NCI-H146 (cell line): ENCODE data around the gene LRMDA.

Experiments
- DNase-seq: peaks from one replicate; lab custom pipeline; 2025; lab: John Stamatoyannopoulos, UW

The LRMDA gene

GRCh38 chr10:75925999-75926398 lies 494.6 kb downstream of the LRMDA start:
- no peak for DNase-seq

DNA sequence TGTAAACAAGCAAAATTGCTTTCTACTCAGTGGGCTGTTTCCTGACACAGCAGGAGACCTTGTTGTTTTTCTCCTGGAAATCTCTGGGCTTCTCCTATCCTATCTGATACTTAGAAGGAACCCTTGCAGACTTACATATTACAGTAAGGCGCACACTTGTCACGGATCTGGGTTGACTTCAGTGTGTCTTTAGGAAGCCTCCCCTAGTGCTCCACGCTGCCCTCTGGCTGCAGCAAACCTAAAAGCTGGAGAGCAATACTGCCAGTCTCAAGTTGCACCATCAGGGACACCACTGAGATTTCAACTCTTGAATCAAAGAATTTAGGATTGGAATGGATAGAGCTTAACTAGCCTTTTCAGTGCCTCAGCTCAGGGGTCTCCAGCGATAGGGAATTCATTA lies 495.3 kb downstream of the LRMDA start:
- peak; percentile 67 for DNase-seq

- DNase-seq, result no peak
Measured at GRCh38 chr10:75928231-75928630, 496.8 kb downstream of the LRMDA start.

DNA sequence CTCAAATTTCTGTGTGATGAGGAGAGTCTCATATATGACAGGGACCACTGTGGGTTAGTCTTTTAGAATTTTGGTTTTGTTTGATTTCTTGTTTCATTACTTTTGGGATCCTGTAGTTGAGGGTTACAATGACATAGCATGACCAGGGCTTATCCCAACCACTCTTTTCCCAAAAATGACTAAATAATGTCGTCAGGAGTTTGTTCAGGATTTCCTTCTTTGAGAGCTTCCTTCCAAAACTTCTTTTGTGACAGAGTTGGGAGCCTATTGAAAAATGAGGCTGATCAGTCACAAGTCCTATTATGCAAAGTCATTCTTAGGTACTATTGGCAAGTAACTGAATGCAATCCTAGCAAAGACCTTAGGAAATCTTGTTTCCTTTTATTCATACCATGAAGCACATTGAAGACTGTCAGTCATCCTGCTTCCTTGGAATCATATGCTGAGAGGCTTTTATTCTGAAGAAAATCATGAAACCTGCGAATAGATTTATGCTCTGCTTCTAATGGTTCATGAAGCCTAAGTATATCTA lies 498.3 kb downstream of the LRMDA start:
- no peak for DNase-seq

- DNase-seq, result no peak
Measured at GRCh38 chr10:75932921-75933320, 501.5 kb downstream of the LRMDA start.

GRCh38 chr10:75935240-75935639 lies 503.8 kb downstream of the LRMDA start:
- peak; percentile 29 for DNase-seq

DNA sequence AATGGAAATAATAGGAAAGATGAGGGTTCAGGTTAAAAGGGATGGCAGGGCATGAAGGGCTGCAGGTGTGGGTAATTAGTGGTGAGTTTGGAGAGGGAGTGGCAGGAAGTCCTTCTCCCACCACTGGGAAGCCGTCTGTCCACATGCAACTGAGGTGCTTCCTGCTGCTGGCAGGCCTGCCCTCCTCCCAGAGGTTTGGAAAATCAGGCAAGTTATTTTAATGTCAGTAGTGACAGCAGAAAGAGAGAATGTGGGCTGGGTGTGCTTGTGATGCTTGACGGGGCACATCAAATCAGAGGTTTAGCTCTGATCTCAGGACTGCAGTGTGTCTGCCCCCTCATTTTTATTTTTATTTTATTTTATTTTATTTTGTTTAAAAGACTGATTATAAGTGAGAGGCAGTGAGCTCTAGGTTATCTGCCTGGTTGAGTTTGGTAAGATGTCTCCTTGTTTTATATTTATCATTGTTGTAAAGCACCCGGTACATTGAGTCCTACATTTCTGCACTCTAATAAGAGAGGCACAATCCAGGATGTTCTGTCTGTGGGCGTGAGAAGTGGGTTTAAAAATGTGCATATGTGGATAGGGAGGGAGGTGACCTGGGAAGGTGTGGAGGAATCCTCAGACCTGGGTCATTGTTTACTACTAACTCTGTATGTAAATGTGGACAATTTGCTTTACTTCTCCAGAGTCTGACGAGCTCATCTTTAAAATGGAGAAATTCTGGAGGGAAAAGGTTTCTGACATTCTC lies 504.4 kb downstream of the LRMDA start:
- DNase-seq, result peak; percentile 56

DNA sequence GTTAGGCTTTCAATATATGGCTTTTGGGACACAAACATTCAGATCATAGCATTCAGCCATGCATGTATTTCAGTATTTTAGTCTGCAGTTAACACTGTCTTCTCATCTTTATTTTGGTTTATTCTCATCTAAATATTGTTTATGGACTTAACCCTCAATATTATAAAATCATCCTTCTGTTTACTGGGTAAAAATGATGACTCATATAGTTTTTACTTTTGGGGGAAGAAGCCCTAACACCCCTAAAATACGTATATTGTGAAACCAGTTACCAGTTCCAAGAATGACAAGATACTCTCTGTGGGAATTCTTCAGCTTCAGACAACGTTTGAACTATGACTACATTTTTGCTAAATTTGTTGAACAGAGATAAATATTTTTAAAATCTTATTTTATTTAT lies 505.4 kb downstream of the LRMDA start:
- DNase-seq, result no peak

- DNase-seq, result peak; percentile 10
Measured at GRCh38 chr10:75937823-75938222, 506.4 kb downstream of the LRMDA start.

GRCh38 chr10:75938380-75939122 lies 507.1 kb downstream of the LRMDA start:
- peak; percentile 78 for DNase-seq

GRCh38 chr10:75939541-75939940 lies 508.1 kb downstream of the LRMDA start:
- DNase-seq, result no peak

DNA sequence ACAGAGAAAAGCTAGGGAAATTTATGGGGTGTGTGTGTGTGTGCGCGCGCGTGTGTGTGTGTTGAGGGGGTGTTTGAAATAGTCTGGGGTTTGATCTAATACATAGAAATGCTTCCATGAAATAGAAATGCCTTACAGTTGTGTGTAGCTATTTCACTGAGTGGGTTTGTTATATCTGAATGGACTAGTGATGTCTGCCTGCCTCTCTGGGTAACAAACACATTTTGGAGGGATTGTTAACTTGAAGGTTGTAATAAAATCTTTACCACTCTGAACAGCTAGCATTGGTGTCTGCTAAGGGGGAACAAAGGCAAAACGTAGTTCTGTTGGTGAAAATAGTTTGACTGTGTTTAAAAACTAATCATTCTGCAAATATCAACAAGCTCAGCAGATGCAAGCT lies 509.3 kb downstream of the LRMDA start:
- DNase-seq, result no peak

DNA sequence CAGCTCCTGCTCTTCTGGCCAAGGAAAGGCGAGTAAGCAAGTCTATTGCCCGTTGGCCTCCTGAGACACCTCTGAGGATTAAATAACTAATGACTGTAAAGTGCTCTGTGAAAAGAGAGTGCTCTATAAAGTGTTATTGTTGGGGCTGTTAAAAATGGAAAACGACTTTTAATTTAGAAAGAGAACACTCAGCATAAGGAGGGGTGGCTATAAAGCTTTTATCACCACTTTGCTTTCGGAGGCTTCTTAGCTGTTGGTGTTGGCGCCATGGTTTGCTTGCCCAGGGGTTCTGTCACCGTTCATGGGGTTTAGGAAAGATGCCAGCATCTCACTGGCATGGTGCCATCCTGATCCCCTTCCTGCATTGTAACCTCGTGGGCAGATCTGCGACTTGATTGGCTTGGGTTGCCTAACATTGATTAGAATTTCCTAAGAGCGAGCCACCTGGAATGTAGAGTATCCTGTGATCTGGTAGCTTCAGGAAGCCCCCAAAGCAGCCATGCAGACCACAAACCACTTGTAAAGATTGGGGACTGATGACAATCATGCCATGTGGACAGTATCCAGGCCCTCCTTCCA lies 509.9 kb downstream of the LRMDA start:
- DNase-seq, result peak; percentile 4

DNA sequence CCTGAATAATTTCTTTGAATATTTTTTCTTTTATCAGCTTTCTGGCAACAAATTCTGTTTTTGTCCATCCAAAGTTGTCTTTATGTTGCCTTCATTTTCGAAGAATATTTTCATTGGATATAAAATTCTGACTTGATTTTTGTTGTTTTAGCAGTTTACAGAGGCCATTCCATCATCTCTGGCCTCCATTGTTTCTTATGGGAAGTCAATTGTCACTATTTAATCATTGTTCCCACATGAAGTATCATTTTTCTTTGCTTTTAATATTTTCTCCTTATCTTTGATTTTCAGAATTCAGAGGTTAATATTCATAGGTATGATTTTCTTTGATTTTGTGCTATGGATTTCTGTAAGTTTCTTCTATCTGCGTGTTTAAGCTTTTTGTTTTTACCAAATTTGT lies 512.6 kb downstream of the LRMDA start:
- no peak for DNase-seq

GRCh38 chr10:75948583-75948982 lies 517.2 kb downstream of the LRMDA start:
- DNase-seq, result no peak

- no peak for DNase-seq
Measured at GRCh38 chr10:75950307-75950706, 518.9 kb downstream of the LRMDA start.

- no peak for DNase-seq
Measured at GRCh38 chr10:75950997-75951589, 519.7 kb downstream of the LRMDA start.

- DNase-seq, result peak; percentile 39
Measured at GRCh38 chr10:75951627-75952026, 520.2 kb downstream of the LRMDA start.

DNA sequence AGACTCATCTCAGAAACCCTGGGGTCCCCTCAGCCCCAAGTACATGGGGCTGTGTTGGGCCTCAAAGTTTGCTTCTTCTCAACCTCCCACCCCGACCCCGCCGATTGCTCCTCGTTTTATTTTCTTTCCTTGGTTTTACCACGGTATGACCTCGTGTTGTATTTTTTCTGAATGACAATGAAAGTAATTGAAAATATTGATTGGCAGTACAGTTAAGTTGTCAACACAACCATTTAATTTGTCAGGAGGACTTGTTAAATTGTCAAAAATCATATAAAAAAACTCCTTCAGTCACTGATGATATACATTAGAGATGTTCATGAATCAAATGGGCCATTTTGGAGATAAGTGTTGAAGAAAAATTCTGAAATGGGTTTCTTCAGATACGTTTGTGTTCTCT lies 520.7 kb downstream of the LRMDA start:
- DNase-seq, result peak; percentile 7

DNA sequence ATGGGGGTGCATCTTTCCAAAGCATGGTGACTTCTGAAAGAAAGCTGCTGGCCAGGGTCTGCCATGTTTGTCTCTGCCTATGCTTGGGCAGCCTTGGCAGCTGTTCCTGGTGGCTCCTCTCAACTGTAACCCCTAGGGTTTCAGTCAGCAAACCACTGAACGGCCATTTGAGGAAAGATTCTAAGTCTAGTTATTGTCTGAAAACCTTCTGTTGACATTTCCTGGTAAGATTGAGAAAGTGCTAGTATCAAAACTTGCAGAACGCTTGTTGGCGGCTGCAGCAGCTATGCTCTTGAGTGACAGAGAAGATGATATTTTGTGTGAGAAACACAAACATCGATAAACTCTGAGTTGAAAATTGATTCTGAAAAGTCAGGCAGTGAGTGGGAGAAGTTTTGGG lies 523.1 kb downstream of the LRMDA start:
- no peak for DNase-seq

- no peak for DNase-seq
Measured at GRCh38 chr10:75955973-75956502, 524.6 kb downstream of the LRMDA start.

DNA sequence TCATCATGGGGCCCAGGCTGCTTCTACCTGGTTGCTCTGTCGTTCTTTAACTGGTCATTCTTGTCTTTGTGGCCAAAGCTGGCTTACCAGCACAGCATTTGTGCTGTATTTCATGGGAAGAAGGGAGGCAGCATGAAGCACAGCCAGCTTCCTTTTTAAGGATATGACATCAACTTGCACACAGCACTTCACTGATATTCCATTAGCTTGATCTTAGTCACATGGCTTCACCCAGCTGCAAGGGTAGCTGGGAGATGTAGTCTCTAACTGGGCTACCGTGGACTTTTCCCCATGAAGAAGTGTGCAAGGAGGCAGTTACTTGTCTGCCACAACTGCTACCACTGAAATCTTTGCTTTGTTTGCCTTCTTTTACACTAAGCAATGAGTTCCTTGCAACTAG lies 525.2 kb downstream of the LRMDA start:
- DNase-seq, result no peak
